M059J (cell line): ENCODE data around the gene SNU13. TPM values are rescaled to one million over a fixed set of nuclear protein-coding genes. Genes with fewer than 3 reads are reported as not detected.
"Not testable (repeated sequence)": the region's sequence is repeated elsewhere in the genome, so short reads cannot be mapped to it uniquely, and the experiment has no call there.

Experiments used
- DNase-seq: peaks from one replicate; pipeline ENCODE4 v3.0.0-alpha.2; 2012; ENCODE audit warnings: low read depth
- total RNA-seq: library from RNA; depleted of rRNA; stranded (reverse); fragments of >200 nt; shearing (Covaris generic); gene quantifications from 2 replicates; pipeline ENCODE4 v1.2.3, GENCODE V29; 2014

Gene SNU13
- total RNA-seq, 1 experiment from 2014 or later = 77.7 TPM

- DNase-seq = no peak
Observed at GRCh38 chr22:41682033-41682807, 6.4 kb downstream of the SNU13 start.

DNA sequence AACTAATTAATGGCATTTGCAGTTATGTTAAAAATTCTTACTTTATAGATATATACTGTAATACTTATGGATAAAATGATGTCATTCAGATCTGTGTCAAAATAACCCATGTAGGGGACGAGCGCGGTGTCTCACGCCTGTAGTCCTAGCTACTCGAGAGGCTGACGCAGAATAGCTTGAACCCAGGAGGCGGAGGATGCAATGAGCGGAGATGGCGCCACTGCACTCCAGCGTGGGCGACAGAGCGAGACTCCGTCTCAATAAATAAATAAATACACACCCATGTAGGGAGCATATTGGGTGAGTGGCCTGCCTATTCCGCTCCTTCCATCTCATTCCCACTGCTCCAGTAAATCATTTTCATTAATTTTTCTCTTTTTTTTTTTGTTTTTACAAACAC is 7.1 kb downstream of the SNU13 start:
- DNase-seq = no peak

- DNase-seq = no peak
Observed at GRCh38 chr22:41676134-41676533, 12.5 kb downstream of the SNU13 start.

DNA sequence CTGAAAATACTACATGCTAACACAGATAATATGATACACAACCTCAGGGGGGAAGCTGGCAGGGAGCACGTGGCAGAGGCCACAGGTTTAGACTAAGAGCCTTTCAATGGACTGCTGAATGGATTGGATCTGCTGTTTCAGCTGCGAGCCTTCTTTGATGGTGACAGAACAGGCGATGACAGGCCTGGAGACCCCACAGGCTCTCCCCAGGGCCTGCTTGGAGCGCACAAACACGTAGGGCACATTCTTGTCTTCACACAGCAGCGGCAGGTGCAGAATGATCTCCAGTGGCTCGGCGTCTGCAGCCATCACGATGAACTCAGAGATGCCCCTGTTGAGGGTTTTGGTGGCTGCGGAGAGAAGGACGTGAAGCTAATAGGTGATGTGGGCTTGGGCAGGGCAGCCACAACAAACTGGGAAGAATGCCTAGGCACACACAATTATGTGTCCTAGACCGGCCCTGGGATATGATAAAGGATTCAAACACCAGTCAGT is 13.8 kb downstream of the SNU13 start:
- no peak for DNase-seq

- DNase-seq = no peak
Observed at GRCh38 chr22:41672780-41673509, 15.7 kb downstream of the SNU13 start.

- DNase-seq = peak; percentile 77
Observed at GRCh38 chr22:41672096-41672495, 16.6 kb downstream of the SNU13 start.

DNA sequence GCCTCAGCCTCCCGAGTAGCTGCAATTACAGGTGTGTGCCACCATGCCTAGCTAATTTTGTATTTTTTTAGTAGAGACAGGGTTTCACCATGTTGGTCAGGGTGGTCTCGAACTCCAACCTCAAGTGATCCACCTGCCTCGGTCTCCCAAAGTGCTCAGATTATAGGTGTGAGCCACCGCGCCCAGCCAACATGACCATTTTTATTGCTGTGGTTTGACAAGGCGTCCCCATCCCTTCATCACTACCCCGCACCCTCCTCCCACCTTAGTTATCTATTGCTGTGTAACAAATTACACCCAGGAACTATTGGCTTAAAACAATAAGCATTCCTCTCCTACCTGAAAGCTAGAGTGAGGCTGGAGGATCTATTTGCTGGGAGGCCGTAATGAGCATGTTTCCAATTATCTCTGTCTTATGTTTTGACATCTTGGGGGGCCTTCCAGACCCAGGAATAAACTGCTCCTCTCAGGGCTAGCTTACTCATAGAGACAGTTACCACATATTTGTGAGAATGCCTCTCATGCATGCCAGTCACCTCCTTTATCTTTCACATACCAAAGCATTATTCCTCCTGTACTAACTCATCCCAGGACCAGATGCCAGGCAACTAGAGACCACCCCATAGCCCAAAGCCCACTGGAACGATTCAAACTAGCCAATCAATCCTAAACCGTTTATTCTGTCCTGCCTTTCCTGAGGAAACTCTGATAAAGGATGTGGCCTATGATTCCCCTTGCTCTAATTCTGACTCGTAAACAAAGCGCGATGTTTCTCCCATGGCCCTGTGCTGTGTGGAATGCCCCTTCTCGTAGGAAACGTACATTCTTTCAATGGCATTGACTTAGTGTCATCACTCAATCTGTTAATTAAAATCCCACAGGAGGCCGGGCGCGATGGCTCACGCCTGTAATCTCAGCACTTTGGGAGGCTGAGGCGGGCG is 19.4 kb downstream of the SNU13 start:
- DNase-seq = peak; percentile 82

GRCh38 chr22:41664951-41665350 is 23.7 kb downstream of the SNU13 start:
- DNase-seq = no peak

GRCh38 chr22:41664490-41664889 is 24.2 kb downstream of the SNU13 start:
- peak; percentile 64 for DNase-seq

- not testable (repeated sequence) for DNase-seq
Observed at GRCh38 chr22:41663594-41663993, 25.1 kb downstream of the SNU13 start.

- no peak for DNase-seq
Observed at GRCh38 chr22:41661713-41662112, 27.0 kb downstream of the SNU13 start.

- DNase-seq = no peak
Observed at GRCh38 chr22:41661088-41661487, 27.6 kb downstream of the SNU13 start.

- no peak for DNase-seq
Observed at GRCh38 chr22:41660416-41660815, 28.3 kb downstream of the SNU13 start.

DNA sequence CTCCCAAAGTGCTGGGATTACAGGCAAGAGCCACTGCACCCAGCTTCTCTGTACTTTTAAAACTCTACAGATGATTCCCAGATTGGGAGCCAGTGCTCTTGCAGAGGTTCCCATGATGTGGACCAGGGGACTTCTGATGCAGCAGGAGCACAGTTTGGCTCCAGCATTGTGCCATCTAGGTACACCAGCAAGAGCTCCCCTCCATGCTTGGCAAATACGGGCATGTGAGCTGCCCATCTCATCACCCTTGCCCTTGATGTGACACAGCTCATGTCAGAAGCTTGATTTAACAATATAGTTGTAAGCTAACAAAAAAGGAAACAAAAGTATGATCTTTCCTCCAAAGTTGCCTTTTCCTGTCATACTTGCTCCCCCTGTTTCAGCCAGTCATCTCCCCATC is 28.7 kb downstream of the SNU13 start:
- no peak for DNase-seq

GRCh38 chr22:41658869-41659268 is 29.8 kb downstream of the SNU13 start:
- no peak for DNase-seq

DNA sequence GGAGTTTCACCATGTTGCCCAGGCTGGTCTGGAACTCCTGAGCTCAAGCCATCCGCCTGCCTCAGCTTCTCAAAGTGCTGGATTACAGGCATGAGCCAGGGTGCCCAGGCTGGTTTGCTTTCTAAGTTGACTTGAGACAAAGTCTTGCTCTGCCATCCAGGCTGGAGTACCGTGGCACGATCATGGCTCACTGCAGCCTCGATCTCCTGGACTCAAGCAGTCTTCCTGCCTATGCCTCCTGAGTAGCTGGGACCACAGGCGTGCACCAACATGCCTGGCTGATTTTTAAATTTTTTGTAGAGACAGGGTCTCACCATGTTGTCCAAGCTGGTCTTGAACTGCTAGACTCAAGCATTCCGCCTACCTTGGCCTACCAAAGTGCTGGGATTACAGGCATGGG is 31.0 kb downstream of the SNU13 start:
- no peak for DNase-seq

DNA sequence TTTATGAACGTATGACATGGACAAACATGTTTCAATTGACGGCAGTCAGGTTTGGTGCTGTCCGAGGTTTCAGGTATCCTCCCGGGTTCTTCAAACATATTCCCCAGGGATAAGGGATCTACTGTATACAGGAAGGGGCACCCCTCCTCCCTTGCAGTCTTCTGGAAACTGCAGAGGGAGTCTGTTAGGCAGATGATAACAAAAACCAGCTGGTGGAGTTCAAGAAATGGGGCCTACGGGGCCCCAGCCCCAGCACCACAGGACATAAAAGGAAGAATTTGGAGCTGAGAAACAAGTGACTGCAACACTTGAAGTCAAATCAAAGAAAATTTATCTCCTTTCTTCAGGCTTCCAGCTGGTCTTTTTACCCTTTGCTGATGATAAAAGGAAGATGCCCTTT is 32.1 kb downstream of the SNU13 start:
- DNase-seq = no peak

- no peak for DNase-seq
Observed at GRCh38 chr22:41654322-41654721, 34.3 kb downstream of the SNU13 start.

- no peak for DNase-seq
Observed at GRCh38 chr22:41650821-41651220, 37.8 kb downstream of the SNU13 start.

GRCh38 chr22:41650229-41650628 is 38.4 kb downstream of the SNU13 start:
- no peak for DNase-seq

GRCh38 chr22:41648432-41648831 is 40.2 kb downstream of the SNU13 start:
- no peak for DNase-seq

GRCh38 chr22:41647771-41648170 is 40.9 kb downstream of the SNU13 start:
- DNase-seq = no peak
